GM19372 (cell line): ENCODE data around the gene PTGS1.
A peak's percentile ranks its signal among the peaks of the same experiment; 100 is the strongest.
"Not testable (repeated sequence)": the region's sequence is repeated elsewhere in the genome, so short reads cannot be mapped to it uniquely, and the experiment has no call there.

ENCODE experiments used
- ATAC-seq: cut with Tn5 transposase; IDR thresholded peaks from one replicate; pipeline ENCODE4 v1.9.1; 2021; ENCODE audit warnings: mild to moderate bottlenecking, low read depth, moderate library complexity; ENCODE audit not compliant: unreplicated experiment

The PTGS1 gene

GRCh38 chr9:122394265-122395125 lies 23.7 kb downstream of the PTGS1 start:
- no peak for ATAC-seq

GRCh38 chr9:122396614-122397148 lies 25.9 kb downstream of the PTGS1 start:
- no peak for ATAC-seq

- ATAC-seq, result no peak
Measured at GRCh38 chr9:122397749-122398148, 26.9 kb downstream of the PTGS1 start.

- ATAC-seq, result no peak
Measured at GRCh38 chr9:122398371-122398924, 27.6 kb downstream of the PTGS1 start.

- no peak for ATAC-seq
Measured at GRCh38 chr9:122401896-122402295, 31.1 kb downstream of the PTGS1 start.

GRCh38 chr9:122402403-122402871 lies 31.6 kb downstream of the PTGS1 start:
- no peak for ATAC-seq

- no peak for ATAC-seq
Measured at GRCh38 chr9:122402874-122403273, 32.0 kb downstream of the PTGS1 start.

- no peak for ATAC-seq
Measured at GRCh38 chr9:122403381-122404000, 32.7 kb downstream of the PTGS1 start.

GRCh38 chr9:122405304-122406069 lies 34.7 kb downstream of the PTGS1 start:
- peak; percentile 27 for ATAC-seq

GRCh38 chr9:122406070-122406890 lies 35.5 kb downstream of the PTGS1 start:
- ATAC-seq, result peak; percentile 67

GRCh38 chr9:122414108-122414507 lies 43.3 kb downstream of the PTGS1 start:
- not testable (repeated sequence) for ATAC-seq

- ATAC-seq, result no peak
Measured at GRCh38 chr9:122418016-122418415, 47.2 kb downstream of the PTGS1 start.

GRCh38 chr9:122420315-122420714 lies 49.5 kb downstream of the PTGS1 start:
- ATAC-seq, result no peak

- ATAC-seq, result no peak
Measured at GRCh38 chr9:122425087-122425486, 54.3 kb downstream of the PTGS1 start.

GRCh38 chr9:122426723-122427122 lies 55.9 kb downstream of the PTGS1 start:
- ATAC-seq, result no peak

GRCh38 chr9:122442568-122442967 lies 71.7 kb downstream of the PTGS1 start:
- no peak for ATAC-seq

- ATAC-seq, result no peak
Measured at GRCh38 chr9:122444041-122444733, 73.4 kb downstream of the PTGS1 start.
